Tibial artery (tissue), 4 donors: ENCODE measurements around the gene LARP4B.

Experiments used
- DNase-seq, 2 donors: peaks; one replicate each; pipeline ENCODE4 v3.0.0-alpha.2; 2019
- H3K27ac ChIP-seq, 2 donors: fragments of 200-600 bp; sonication (generic) in 1 of 2; 1 replicate in 1 of 2; 2 replicates in 1 of 2; pipeline ENCODE4 v1.5.1; 2018 to 2019; ENCODE audit warnings: mild to moderate bottlenecking in 1 of 2
- H3K27me3 ChIP-seq, 2 donors: fragments of 200-600 bp; sonication (generic) in 1 of 2; one replicate each; pipeline versions ENCODE4 v1.5.1 to v1.6.0; 2016 to 2019
- H3K36me3 ChIP-seq, 3 donors: fragments of 200-600 bp; sonication (generic) in 2 of 3; one replicate each; pipeline ENCODE4 v1.5.1; 2016 to 2019; ENCODE audit warnings: mild to moderate bottlenecking in 2 of 3
- H3K4me1 ChIP-seq, 4 donors: fragments of 200-600 bp; sonication (generic) in 2 of 4; 1 replicate in 3 of 4; 2 replicates in 1 of 4; pipeline ENCODE4 v1.5.1; 2016 to 2019
- H3K4me3 ChIP-seq, 2 donors: fragments of 200-600 bp; sonication (generic) in 1 of 2; 1 replicate in 1 of 2; 2 replicates in 1 of 2; pipeline ENCODE4 v1.5.1; 2018 to 2019; ENCODE audit warnings: mild to moderate bottlenecking in 2 of 2
- H3K9me3 ChIP-seq, 3 donors: fragments of 200-600 bp; sonication (generic) in 1 of 3; one replicate each; pipeline ENCODE4 v1.5.1; 2016 to 2019
- CTCF ChIP-seq, 2 experiments: fragments of 200-600 bp in 1 of 2; fragments of 450-650 bp in 1 of 2; IDR thresholded peaks; one replicate each; pipeline ENCODE4 v1.5.1; 2017 to 2019; ENCODE audit warnings: antibody characterized with exemption in 2 of 2, mild to moderate bottlenecking in 1 of 2, moderate library complexity in 1 of 2
- intact Hi-C: fragments of 100-400 bp; cut with DNase I; formaldehyde crosslinking; loops from one replicate; pipeline ENCODE4 v1.15.0; 2023; ENCODE audit warnings: low total_unique reads

Gene LARP4B

GRCh38 chr10:804787-805619 is 126.5 kb downstream of the LARP4B start:
- DNase-seq = no peak
- TF ChIP-seq CTCF (IDR thresholded peaks at IDR 0.05) = no peak
- Histone ChIP-seq H3K27ac (no peak overlapping the region), H3K27me3 (no peaks in the 10 kb centered on the region), H3K36me3 (peaks cover 29 to 46% (median 29%) of the 10 kb centered on the region in 3 donors), H3K4me1 (peaks cover 0 to 3% (median 0%) of the 10 kb centered on the region in 4 donors), H3K4me3 (no peak overlapping the region), H3K9me3 (no peaks in the 10 kb centered on the region)
- intact Hi-C loops = no loop called here

GRCh38 chr10:804191-804781 is 127.2 kb downstream of the LARP4B start:
- H3K4me3 ChIP-seq = no peak overlapping the region
- no peaks in the 10 kb centered on the region for H3K9me3 ChIP-seq
- peaks cover 0 to 3% (median 0%) of the 10 kb centered on the region in 4 donors for H3K4me1 ChIP-seq
- peak in 1 of 2 donors; percentile 56 for DNase-seq
- H3K27me3 ChIP-seq = no peaks in the 10 kb centered on the region
- TF ChIP-seq CTCF (IDR thresholded peaks at IDR 0.05) = no peak
- H3K36me3 ChIP-seq = peaks cover 21 to 39% (median 24%) of the 10 kb centered on the region in 3 donors
- H3K27ac ChIP-seq = no peak overlapping the region
- intact Hi-C loops = no loop called here

GRCh38 chr10:803041-803741 is 128.3 kb downstream of the LARP4B start:
- no peak overlapping the region for H3K27ac ChIP-seq
- intact Hi-C loops = no loop called here
- peak in 1 of 2 donors; percentile 55 for DNase-seq
- H3K4me1 ChIP-seq = peaks cover 0 to 3% (median 0%) of the 10 kb centered on the region in 4 donors
- H3K4me3 ChIP-seq = no peak overlapping the region
- no peaks in the 10 kb centered on the region for H3K9me3 ChIP-seq
- H3K36me3 ChIP-seq = peaks cover 12 to 30% (median 21%) of the 10 kb centered on the region in 3 donors
- TF ChIP-seq CTCF (IDR thresholded peaks at IDR 0.05) = no peak
- H3K27me3 ChIP-seq = no peaks in the 10 kb centered on the region

GRCh38 chr10:802506-802905 is 129.0 kb downstream of the LARP4B start:
- Histone ChIP-seq H3K4me1 (peaks cover 0 to 3% (median 0%) of the 10 kb centered on the region in 4 donors), H3K27me3 (no peaks in the 10 kb centered on the region), H3K27ac (no peak overlapping the region), H3K9me3 (no peaks in the 10 kb centered on the region), H3K36me3 (peaks cover 5 to 23% (median 14%) of the 10 kb centered on the region in 3 donors), H3K4me3 (no peak overlapping the region)
- TF ChIP-seq CTCF (IDR thresholded peaks at IDR 0.05) = no peak
- peak in 1 of 2 donors; percentile 48 for DNase-seq
- intact Hi-C loops = no loop called here

GRCh38 chr10:797179-797578 is 134.3 kb downstream of the LARP4B start:
- no peaks in the 10 kb centered on the region for H3K27me3 ChIP-seq
- TF ChIP-seq CTCF (IDR thresholded peaks at IDR 0.05) = no peak
- H3K27ac ChIP-seq = no peak overlapping the region
- H3K9me3 ChIP-seq = no peaks in the 10 kb centered on the region
- no peaks in the 10 kb centered on the region for H3K36me3 ChIP-seq
- no peaks in the 10 kb centered on the region for H3K4me1 ChIP-seq
- DNase-seq = peak in 1 of 2 donors; percentile 39
- intact Hi-C loops = no loop called here
- H3K4me3 ChIP-seq = no peak overlapping the region
